Endothelial cell of umbilical vein (primary cell): Measurements from ENCODE around the gene NPTX2.

Source experiments
- CTCF ChIP-seq, 2 donors: IDR thresholded peaks; 1 replicate in 1 of 2; 2 replicates in 1 of 2; pipeline ENCODE4 v1.5.1; 2011; ENCODE audit warnings: low read length in 2 of 2, mild to moderate bottlenecking in 2 of 2, moderate library complexity in 2 of 2, control low read depth in 1 of 2, inconsistent platforms in 1 of 2, low read depth in 1 of 2; ENCODE audit not compliant: insufficient read depth in 1 of 2; ENCODE audit errors: extremely low read depth in 1 of 2
- POLR2A ChIP-seq: IDR thresholded peaks from 2 replicates; pipeline ENCODE4 v1.6.1; 2012; ENCODE audit warnings: low read depth, mild to moderate bottlenecking, control low read depth, low read length

GRCh38 chr7:98646465-98646864 lies 29.4 kb downstream of the NPTX2 start:
- TF ChIP-seq CTCF (IDR thresholded peaks at IDR 0.05; ENCODE audit: extremely low read depth in 1 of 2, insufficient read depth in 1 of 2, low read depth in 1 of 2, low read length in 2 of 2), result no peak
- TF ChIP-seq POLR2A, result no peak
